OCI-LY7 (cell line): Measurements from ENCODE around the gene GIPC2. TPM values are rescaled to one million over a fixed set of nuclear protein-coding genes. Genes with fewer than 3 reads are reported as not detected.

Experiments
- BruUV-seq: library from RNA; stranded (reverse); fragments of 400-500 nt; replicated peaks from 2 replicates; lab custom pipeline; 2021; lab: Mats Ljungman, UMichigan
- CTCF ChIA-PET: fragments of 300-600 bp; sonication (Branson Sonifier 250); formaldehyde crosslinking; loops from one replicate; lab custom pipeline; 2022; ENCODE audit warnings: antibody characterized with exemption; ENCODE audit not compliant: unreplicated experiment; lab: Charles Lee
- POLR2A ChIA-PET: fragments of 300-600 bp; sonication (Branson Sonifier 250); formaldehyde crosslinking; loops from one replicate; lab custom pipeline; 2022; ENCODE audit warnings: antibody characterized with exemption; lab: Charles Lee
- DNase-seq: peaks from one replicate; pipeline ENCODE4 v3.0.0-alpha.2; 2015; ENCODE audit warnings: low spot score
- H2AFZ ChIP-seq: fragments of 200-600 bp; sonication (generic), shearing (Covaris generic); 2 replicates; pipeline ENCODE4 v1.6.1; 2014; ENCODE audit warnings: mild to moderate bottlenecking, antibody characterized with exemption, low read length, moderate library complexity
- H3K27ac ChIP-seq: fragments of 200-600 bp; sonication (generic); 2 replicates; pipeline ENCODE4 v1.5.1; 2014; ENCODE audit warnings: mixed run types, low read depth, mild to moderate bottlenecking, moderate library complexity, low read length, inconsistent platforms; ENCODE audit not compliant: poor library complexity, severe bottlenecking
- H3K36me3 ChIP-seq: fragments of 200-600 bp; sonication (generic); 2 replicates; pipeline ENCODE4 v1.6.1; 2014; ENCODE audit warnings: mild to moderate bottlenecking, antibody characterized with exemption, low read length, moderate library complexity, mixed read lengths; ENCODE audit not compliant: insufficient read depth
- H3K4me1 ChIP-seq: fragments of 200-600 bp; sonication (generic); 2 replicates; pipeline ENCODE4 v1.5.1; 2014; ENCODE audit warnings: mild to moderate bottlenecking, low read length; ENCODE audit not compliant: insufficient read depth, poor library complexity, severe bottlenecking
- H3K4me2 ChIP-seq: fragments of 200-600 bp; sonication (generic); 2 replicates; pipeline ENCODE4 v1.6.1; 2014; ENCODE audit warnings: mild to moderate bottlenecking, low read length
- H3K4me3 ChIP-seq: fragments of 200-600 bp; sonication (generic); 2 replicates; pipeline ENCODE4 v1.5.1; 2014; ENCODE audit warnings: mild to moderate bottlenecking, low read depth, low read length; ENCODE audit not compliant: poor library complexity, severe bottlenecking
- H3K79me2 ChIP-seq: fragments of 200-600 bp; sonication (generic); 2 replicates; pipeline ENCODE4 v1.6.1; 2016; ENCODE audit warnings: low read depth, mild to moderate bottlenecking, low read length, moderate library complexity, mixed read lengths; ENCODE audit not compliant: insufficient read depth
- H3K9me2 ChIP-seq: fragments of 200-600 bp; sonication (generic); 2 replicates; pipeline ENCODE4 v1.6.1; 2016; ENCODE audit warnings: mild to moderate bottlenecking, low read length, mixed read lengths; ENCODE audit not compliant: insufficient read depth
- H3K9me3 ChIP-seq: fragments of 200-600 bp; sonication (generic); 2 replicates; pipeline ENCODE4 v1.6.1; 2014; ENCODE audit warnings: mild to moderate bottlenecking, mixed run types, low read length, mixed read lengths
- H4K20me1 ChIP-seq: fragments of 200-600 bp; sonication (generic); 2 replicates; pipeline ENCODE4 v1.6.1; 2014; ENCODE audit warnings: mild to moderate bottlenecking, antibody characterized with exemption, low read length, moderate library complexity, mixed read lengths; ENCODE audit not compliant: insufficient read depth
- EZH2phosphoT487 ChIP-seq: fragments of 200-600 bp; sonication (generic); IDR thresholded peaks from 2 replicates; pipeline ENCODE4 v1.6.1; 2018; ENCODE audit warnings: low read depth, borderline replicate concordance, mild to moderate bottlenecking, mixed run types, antibody characterized with exemption, low read length, moderate library complexity, mixed read lengths
- intact Hi-C: fragments of 100-400 bp; cut with micrococcal nuclease; formaldehyde crosslinking; loops from one replicate; pipeline ENCODE4 v1.10.0; 2022; ENCODE audit not compliant: unreplicated experiment
- total RNA-seq, 2 experiments: library from RNA; depleted of rRNA in 1 of 2; stranded (reverse); fragments of >200 nt in 1 of 2; shearing (Covaris generic) in 1 of 2; gene quantifications; 2 replicates each; pipeline ENCODE4 v1.2.3, GENCODE V29; 2014 to 2022
- TF ChIP-seq, protein P1 (sequence below): fragments of 200-600 bp; sonication (generic); conservative IDR thresholded peaks from 2 replicates; pipeline ENCODE4 v1.5.1; 2014; ENCODE audit warnings: mild to moderate bottlenecking, antibody characterized with exemption, low read length, moderate library complexity, mixed read lengths

The GIPC2 gene
- total RNA-seq, 2 experiments from 2014 or later, result not detected

- BruUV-seq, result TSS peak; percentile 63
Measured at GRCh38 chr1:78004719-78005447, 40.9 kb upstream of the GIPC2 start, which contains the start of gene DNAJB4. Gene DNAJB4 (plus strand): TSS chr1:78004939. CDS start chr1:78005111, 172 bp downstream.

GRCh38 chr1:78005448-78005722 lies 40.4 kb upstream of the GIPC2 start:
- no peak for DNase-seq
- Histone ChIP-seq H4K20me1 (no peaks in the 10 kb centered on the region), H2AFZ (peak overlapping the region; percentile 84; the same call in 1 of the 2 replicates), H3K36me3 (no peaks in the 10 kb centered on the region), H3K4me1 (peaks cover 38% of the 10 kb centered on the region), H3K4me2 (peak overlapping the region; percentile 80), H3K27ac (peak overlapping the region; percentile 68), H3K9me2 (no peaks in the 10 kb centered on the region), H3K79me2 (peaks cover 19% of the 10 kb centered on the region; the same call in 1 of the 2 replicates), H3K9me3 (no peaks in the 10 kb centered on the region), H3K4me3 (peak overlapping the region; percentile 72)
- intact Hi-C loops, result loop anchor here (10.0 kb wide), 1 partner anchor 251 kb away; the partner anchor contains the start of gene USP33
- ChIA-PET POLR2A (interaction anchor here (0.5 to 9.8 kb wide), 23 partner anchors 9 to 347 kb away, joined by 3 to 193 read pairs (median 5); partner anchors contain the start of genes FUBP1 and MIGA1), CTCF (interaction anchor here (0.8 to 1.5 kb wide), 2 partner anchors 27 to 38 kb away, joined by 3 to 5 read pairs; partner anchors contain the start of gene FUBP1)
- no TSS peak for BruUV-seq
- TF ChIP-seq, protein P1, sequence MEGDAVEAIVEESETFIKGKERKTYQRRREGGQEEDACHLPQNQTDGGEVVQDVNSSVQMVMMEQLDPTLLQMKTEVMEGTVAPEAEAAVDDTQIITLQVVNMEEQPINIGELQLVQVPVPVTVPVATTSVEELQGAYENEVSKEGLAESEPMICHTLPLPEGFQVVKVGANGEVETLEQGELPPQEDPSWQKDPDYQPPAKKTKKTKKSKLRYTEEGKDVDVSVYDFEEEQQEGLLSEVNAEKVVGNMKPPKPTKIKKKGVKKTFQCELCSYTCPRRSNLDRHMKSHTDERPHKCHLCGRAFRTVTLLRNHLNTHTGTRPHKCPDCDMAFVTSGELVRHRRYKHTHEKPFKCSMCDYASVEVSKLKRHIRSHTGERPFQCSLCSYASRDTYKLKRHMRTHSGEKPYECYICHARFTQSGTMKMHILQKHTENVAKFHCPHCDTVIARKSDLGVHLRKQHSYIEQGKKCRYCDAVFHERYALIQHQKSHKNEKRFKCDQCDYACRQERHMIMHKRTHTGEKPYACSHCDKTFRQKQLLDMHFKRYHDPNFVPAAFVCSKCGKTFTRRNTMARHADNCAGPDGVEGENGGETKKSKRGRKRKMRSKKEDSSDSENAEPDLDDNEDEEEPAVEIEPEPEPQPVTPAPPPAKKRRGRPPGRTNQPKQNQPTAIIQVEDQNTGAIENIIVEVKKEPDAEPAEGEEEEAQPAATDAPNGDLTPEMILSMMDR, result no peak
- TF ChIP-seq EZH2phosphoT487, result no peak

More at GRCh38 chr1:78004719-78005447, 40.9 kb upstream of the GIPC2 start, which contains the start of gene DNAJB4:
- no peaks in the 10 kb centered on the region for H4K20me1 ChIP-seq
- peak; percentile 94 for DNase-seq
- peak within 1 kb of the TSS; percentile 68 for H3K27ac ChIP-seq
- peak within 1 kb of the TSS; percentile 72 for H3K4me3 ChIP-seq
- TF ChIP-seq, protein P1, result no peak
- no peak for TF ChIP-seq EZH2phosphoT487
- peak within 1 kb of the TSS; percentile 80 for H3K4me2 ChIP-seq
- intact Hi-C loops, result loop anchor here (1.0 to 10.0 kb wide), 3 partner anchors 26 to 250 kb away; partner anchors contain the start of genes FUBP1 and USP33
- peak within 1 kb of the TSS; percentile 84; the same call in 1 of the 2 replicates for H2AFZ ChIP-seq
- no peaks in the 10 kb centered on the region for H3K36me3 ChIP-seq
- H3K9me2 ChIP-seq, result no peaks in the 10 kb centered on the region
- peaks cover 19% of the 10 kb centered on the region; the same call in 1 of the 2 replicates for H3K79me2 ChIP-seq
- ChIA-PET CTCF (interaction anchor here (0.8 to 1.5 kb wide), 2 partner anchors 26 to 38 kb away, joined by 3 to 5 read pairs; partner anchors contain the start of gene FUBP1), POLR2A (interaction anchor here (0.5 to 9.8 kb wide), 34 partner anchors 10 to 1602 kb away, joined by 3 to 193 read pairs (median 4); partner anchors contain the start of genes FUBP1, MIGA1 and ZZZ3)
- peaks cover 38% of the 10 kb centered on the region for H3K4me1 ChIP-seq
- no peaks in the 10 kb centered on the region for H3K9me3 ChIP-seq
